ENCODE measurements around the gene ZMPSTE24. TPM values are rescaled to one million over a fixed set of nuclear protein-coding genes. Genes with fewer than 3 reads are reported as not detected.
"Not testable (repeated sequence)": the region's sequence is repeated elsewhere in the genome, so short reads cannot be mapped to it uniquely, and the experiment has no call there.

The ZMPSTE24 gene
- total and polyA plus RNA-seq, 2 donors (not counting 1 experiment from before 2014, with no cell fraction given) = 60.9 to 67.6 TPM

- no peak overlapping the region for H3K4me3 ChIP-seq (replicated peaks in 1 of 4; ENCODE audit: control extremely low read depth in 1 of 4, insufficient read depth in 1 of 4, low read depth in 3 of 4, low read length in 4 of 4)
- H3K79me2 ChIP-seq (ENCODE audit: control insufficient read depth, insufficient read depth, low read length) = no peaks in the 10 kb centered on the region
- H3K9me3 ChIP-seq (ENCODE audit: control insufficient read depth, insufficient read depth, low read depth, low read length) = no peaks in the 10 kb centered on the region
- no peaks in the 10 kb centered on the region for H3K27me3 ChIP-seq (ENCODE audit: control insufficient read depth, insufficient read depth, low read length)
- no peak for DNase-seq (ENCODE audit: low read depth in 2 of 2)
- no peak overlapping the region for H3K4me2 ChIP-seq (ENCODE audit: extremely low read depth, insufficient read depth, low read length)
- H3K4me1 ChIP-seq (ENCODE audit: control insufficient read depth, extremely low read depth, insufficient read depth, low read length) = peaks cover 3% of the 10 kb centered on the region
- H4K20me1 ChIP-seq (ENCODE audit: control insufficient read depth, extremely low read depth, insufficient read depth, low read length) = no peaks in the 10 kb centered on the region
- no peak overlapping the region for H2AFZ ChIP-seq (ENCODE audit: low read length)
- H3K27ac ChIP-seq (ENCODE audit: insufficient read depth, low read length) = no peak overlapping the region
- H3K36me3 ChIP-seq (ENCODE audit: control insufficient read depth, insufficient read depth, low read length) = no peaks in the 10 kb centered on the region
- no peak for TF ChIP-seq CTCF (conservative IDR thresholded peaks at IDR 0.05 in 1 of 2, IDR thresholded peaks at IDR 0.05 in 1 of 2; ENCODE audit: low read depth in 1 of 2, low read length in 2 of 2)
- no peak overlapping the region for H3K9ac ChIP-seq (ENCODE audit: insufficient read depth, low read length)
Measured at GRCh38 chr1:40341491-40342380, 83.7 kb downstream of the ZMPSTE24 start.

GRCh38 chr1:40342381-40342717 is 84.3 kb downstream of the ZMPSTE24 start:
- not testable (repeated sequence) for H3K4me2 ChIP-seq (ENCODE audit: extremely low read depth, insufficient read depth, low read length); DNase-seq (ENCODE audit: low read depth in 2 of 2); H3K79me2 ChIP-seq (ENCODE audit: control insufficient read depth, insufficient read depth, low read length)

More at GRCh38 chr1:40342381-40342717, 84.3 kb downstream of the ZMPSTE24 start:
- H3K36me3 ChIP-seq (ENCODE audit: control insufficient read depth, insufficient read depth, low read length); H3K27ac ChIP-seq (ENCODE audit: insufficient read depth, low read length); H3K4me1 ChIP-seq (ENCODE audit: control insufficient read depth, extremely low read depth, insufficient read depth, low read length); H3K27me3 ChIP-seq (ENCODE audit: control insufficient read depth, insufficient read depth, low read length); H3K9ac ChIP-seq (ENCODE audit: insufficient read depth, low read length); H3K4me3 ChIP-seq (replicated peaks in 1 of 4; ENCODE audit: control extremely low read depth in 1 of 4, insufficient read depth in 1 of 4, low read depth in 3 of 4, low read length in 4 of 4); H4K20me1 ChIP-seq (ENCODE audit: control insufficient read depth, extremely low read depth, insufficient read depth, low read length); H3K9me3 ChIP-seq (ENCODE audit: control insufficient read depth, insufficient read depth, low read depth, low read length); H2AFZ ChIP-seq (ENCODE audit: low read length): not testable (repeated sequence)

Other genes with a start within 250 kb of the ZMPSTE24 start
- 270 and 352 TPM in 2 replicates for gene CAP1, start 217.5 kb upstream of the ZMPSTE24 start, total RNA-seq
- gene CAP1, start 217.5 kb upstream of the ZMPSTE24 start, polyA plus RNA-seq = 744 and 836 TPM in 2 replicates
- 39.8 and 41.0 TPM in 2 replicates for gene PPT1, start 161.0 kb upstream of the ZMPSTE24 start, total RNA-seq
- gene PPT1, start 161.0 kb upstream of the ZMPSTE24 start, polyA plus RNA-seq = 70.0 and 81.1 TPM in 2 replicates
- gene RLF, start 96.8 kb upstream of the ZMPSTE24 start, total RNA-seq = 20.8 and 25.2 TPM in 2 replicates
- gene RLF, start 96.8 kb upstream of the ZMPSTE24 start, polyA plus RNA-seq = 6.4 and 12.4 TPM in 2 replicates
- not detected in 2 replicates for gene TMCO2, start 10.3 kb upstream of the ZMPSTE24 start, total RNA-seq
- gene TMCO2, start 10.3 kb upstream of the ZMPSTE24 start, polyA plus RNA-seq = not detected in 2 replicates
- gene COL9A2, start 59.0 kb downstream of the ZMPSTE24 start, total RNA-seq = 2.1 and 2.8 TPM in 2 replicates
- 0.40 and 1.3 TPM in 2 replicates for gene COL9A2, start 59.0 kb downstream of the ZMPSTE24 start, polyA plus RNA-seq
- 7.7 and 16.7 TPM in 2 replicates for gene SMAP2, start 115.5 kb downstream of the ZMPSTE24 start, total RNA-seq
- gene SMAP2, start 115.5 kb downstream of the ZMPSTE24 start, polyA plus RNA-seq = 28.7 and 35.0 TPM in 2 replicates
- gene ZFP69B, start 192.2 kb downstream of the ZMPSTE24 start, total RNA-seq = 1.3 and 2.5 TPM in 2 replicates
- gene ZFP69B, start 192.2 kb downstream of the ZMPSTE24 start, polyA plus RNA-seq = 2.7 and 3.5 TPM in 2 replicates
- 4.3 and 4.4 TPM in 2 replicates for gene ZFP69, start 219.1 kb downstream of the ZMPSTE24 start, total RNA-seq
- gene ZFP69, start 219.1 kb downstream of the ZMPSTE24 start, polyA plus RNA-seq = 2.6 TPM in 2 replicates